ENCODE measurements around the gene SH2D3A.
"Not testable (repeated sequence)": the region's sequence is repeated elsewhere in the genome, so short reads cannot be mapped to it uniquely, and the experiment has no call there.

The SH2D3A gene

DNA sequence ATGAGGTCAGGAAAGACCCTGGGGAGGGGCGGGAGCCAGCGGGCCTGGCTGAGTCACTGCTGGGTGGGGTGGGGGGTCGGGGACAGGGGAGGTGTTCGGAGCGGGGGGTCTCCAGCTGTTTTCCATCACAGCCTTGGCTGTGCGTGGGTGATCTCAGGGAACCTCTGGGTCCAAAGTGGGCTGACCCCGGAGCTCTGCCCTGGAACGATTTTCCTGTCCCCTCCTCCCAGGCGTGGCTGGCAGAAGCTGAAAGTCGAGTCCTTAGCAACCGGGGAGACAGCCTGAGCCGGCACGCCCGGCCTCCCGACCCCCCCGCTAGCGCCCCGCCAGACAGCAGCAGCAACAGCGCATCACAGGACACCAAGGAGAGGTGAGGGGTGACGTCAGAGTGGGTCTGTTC, 17.2 kb downstream of the SH2D3A start:
- peaks cover 56% of the 10 kb centered on the region for H3K36me3 Mint-ChIP-seq (ENCODE audit: low read depth)
- TF ChIP-seq CTCF (IDR thresholded peaks at IDR 0.05): no peak
- H3K4me1 Mint-ChIP-seq: peaks cover 18% of the 10 kb centered on the region
- H3K9me3 Mint-ChIP-seq: no peaks in the 10 kb centered on the region
- DNase-seq: no peak
- H3K4me3 Mint-ChIP-seq: no peak overlapping the region
- no peak overlapping the region for H3K27ac Mint-ChIP-seq
- H3K27me3 Mint-ChIP-seq (ENCODE audit: low read depth, poor library complexity): peaks cover 5% of the 10 kb centered on the region

- peaks cover 66% of the 10 kb centered on the region for H3K36me3 Mint-ChIP-seq (ENCODE audit: low read depth)
Measured at GRCh38 chr19:6748543-6748942, 18.7 kb downstream of the SH2D3A start.

GRCh38 chr19:6745965-6746364, 21.3 kb downstream of the SH2D3A start:
- Mint-ChIP-seq H3K27ac (peak overlapping the region; percentile 88), H3K4me1 (peaks cover 55% of the 10 kb centered on the region), H3K9me3 (no peaks in the 10 kb centered on the region), H3K36me3 (ENCODE audit: low read depth) (peaks cover 68% of the 10 kb centered on the region), H3K4me3 (peak overlapping the region; percentile 12), H3K27me3 (ENCODE audit: low read depth, poor library complexity) (no peaks in the 10 kb centered on the region)
- no peak for DNase-seq
- TF ChIP-seq CTCF (IDR thresholded peaks at IDR 0.05): no peak

More at GRCh38 chr19:6748543-6748942, 18.7 kb downstream of the SH2D3A start:
- H3K9me3 Mint-ChIP-seq; H3K4me3 Mint-ChIP-seq; H3K27me3 Mint-ChIP-seq (ENCODE audit: low read depth, poor library complexity); DNase-seq; H3K27ac Mint-ChIP-seq: not testable (repeated sequence)
- peaks cover 34% of the 10 kb centered on the region for H3K4me1 Mint-ChIP-seq

- peak overlapping the region; percentile 47 for H3K4me3 Mint-ChIP-seq
- no peak for DNase-seq
- H3K36me3 Mint-ChIP-seq (ENCODE audit: low read depth): peaks cover 62% of the 10 kb centered on the region
- H3K27ac Mint-ChIP-seq: peak overlapping the region; percentile 99
- TF ChIP-seq CTCF (IDR thresholded peaks at IDR 0.05): no peak
- no peaks in the 10 kb centered on the region for H3K9me3 Mint-ChIP-seq
- H3K4me1 Mint-ChIP-seq: peaks cover 54% of the 10 kb centered on the region
- H3K27me3 Mint-ChIP-seq (ENCODE audit: low read depth, poor library complexity): no peaks in the 10 kb centered on the region
Measured at GRCh38 chr19:6744381-6745301, 22.6 kb downstream of the SH2D3A start.

- peaks cover 59% of the 10 kb centered on the region for H3K4me1 Mint-ChIP-seq
- peaks cover 54% of the 10 kb centered on the region for H3K36me3 Mint-ChIP-seq (ENCODE audit: low read depth)
- H3K27me3 Mint-ChIP-seq (ENCODE audit: low read depth, poor library complexity): no peaks in the 10 kb centered on the region
- H3K4me3 Mint-ChIP-seq: peak overlapping the region; percentile 47
- no peak for DNase-seq
- H3K27ac Mint-ChIP-seq: peak overlapping the region; percentile 99
- TF ChIP-seq CTCF (IDR thresholded peaks at IDR 0.05): no peak
- no peaks in the 10 kb centered on the region for H3K9me3 Mint-ChIP-seq
Measured at GRCh38 chr19:6743714-6744380, 23.4 kb downstream of the SH2D3A start.

DNA sequence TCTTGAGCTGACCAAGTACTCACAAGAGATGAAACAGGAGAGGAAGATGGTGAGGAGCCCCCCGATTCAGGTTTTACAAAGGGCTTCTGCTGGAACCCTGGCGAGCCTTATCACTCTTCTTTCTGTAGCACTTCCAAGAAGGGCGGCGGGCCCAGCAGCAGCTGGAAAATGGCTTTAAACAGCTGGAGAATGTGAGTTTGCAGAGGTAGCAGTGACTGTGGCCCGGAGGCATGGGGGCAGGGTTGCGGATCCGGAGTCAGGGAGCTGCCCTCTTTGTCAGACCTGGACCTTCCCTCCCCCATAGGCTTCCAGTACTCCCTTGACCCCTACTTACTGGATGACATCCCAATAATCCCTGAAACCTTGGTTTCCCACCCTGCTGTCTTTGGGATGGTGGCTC, 24.2 kb downstream of the SH2D3A start:
- H3K36me3 Mint-ChIP-seq (ENCODE audit: low read depth): peaks cover 47% of the 10 kb centered on the region
- H3K4me3 Mint-ChIP-seq: peak overlapping the region; percentile 63
- H3K4me1 Mint-ChIP-seq: peaks cover 67% of the 10 kb centered on the region
- no peaks in the 10 kb centered on the region for H3K27me3 Mint-ChIP-seq (ENCODE audit: low read depth, poor library complexity)
- no peak for DNase-seq
- H3K27ac Mint-ChIP-seq: peak overlapping the region; percentile 69
- no peak for TF ChIP-seq CTCF (IDR thresholded peaks at IDR 0.05)
- no peaks in the 10 kb centered on the region for H3K9me3 Mint-ChIP-seq

All from nephron progenitor cell (in vitro differentiated cells).